HUDEP-2 (cell line): ENCODE measurements around the gene ANKS6.
A peak's percentile ranks its signal among the peaks of the same experiment; 100 is the strongest.
"Not testable (repeated sequence)": the region's sequence is repeated elsewhere in the genome, so short reads cannot be mapped to it uniquely, and the experiment has no call there.

Experiments used
- DNase-seq, 76 experiments: peaks; one replicate each; lab custom pipeline; 2025; ENCODE audit not compliant: unreplicated experiment in 76 of 76; lab: John Stamatoyannopoulos, UW

Gene ANKS6

GRCh38 chr9:98708103-98708932 lies 88.0 kb downstream of the ANKS6 start:
- no peak for DNase-seq

- DNase-seq = peak in 6 of 76 experiments; percentile 1 to 41 (median 8)
These were observed 88.9 kb downstream of the ANKS6 start for GRCh38 chr9:98707166-98708102.

- DNase-seq = no peak
These were observed 89.6 kb downstream of the ANKS6 start for GRCh38 chr9:98706651-98707165.

- DNase-seq = no peak
These were observed 93.4 kb downstream of the ANKS6 start for GRCh38 chr9:98702835-98703380.

GRCh38 chr9:98702340-98702739 lies 94.0 kb downstream of the ANKS6 start:
- DNase-seq = no peak

- no peak for DNase-seq
These were observed 94.8 kb downstream of the ANKS6 start for GRCh38 chr9:98701576-98701975.

- DNase-seq = no peak
These were observed 95.6 kb downstream of the ANKS6 start for GRCh38 chr9:98700801-98701200.

GRCh38 chr9:98698856-98699255 lies 97.5 kb downstream of the ANKS6 start:
- no peak for DNase-seq

GRCh38 chr9:98694943-98695342 lies 101.4 kb downstream of the ANKS6 start:
- no peak for DNase-seq

- no peak for DNase-seq
These were observed 104.0 kb downstream of the ANKS6 start for GRCh38 chr9:98692392-98692791.

GRCh38 chr9:98691890-98692289 lies 104.5 kb downstream of the ANKS6 start:
- DNase-seq = no peak

- DNase-seq = no peak
These were observed 105.7 kb downstream of the ANKS6 start for GRCh38 chr9:98690686-98691085.

GRCh38 chr9:98688710-98689495 lies 107.5 kb downstream of the ANKS6 start:
- no peak for DNase-seq

- DNase-seq = no peak
These were observed 108.4 kb downstream of the ANKS6 start for GRCh38 chr9:98687911-98688310.

GRCh38 chr9:98686961-98687855 lies 109.1 kb downstream of the ANKS6 start:
- no peak for DNase-seq

- DNase-seq = not testable (repeated sequence)
These were observed 111.5 kb downstream of the ANKS6 start for GRCh38 chr9:98684816-98685215.
